Kidney (tissue), 14 donors: Measurements from ENCODE around the gene AKAP4. TPM values are rescaled to one million over a fixed set of nuclear protein-coding genes. Genes with fewer than 3 reads are reported as not detected.

Source experiments
- DNase-seq, 5 donors: peaks; one replicate each; pipeline ENCODE4 v3.0.0-alpha.2; 2013 to 2020
- FAIRE-seq: peaks from 2 replicates; lab custom pipeline; 2012; peaks lifted over from hg19 to GRCh38; lab: Jason Lieb, UNC
- H3K27ac ChIP-seq, 2 donors: one replicate each; pipeline ENCODE4 v1.7.0; 2013; ENCODE audit warnings: low read depth in 2 of 2, low read length in 2 of 2, inconsistent platforms in 1 of 2
- H3K27me3 ChIP-seq: one replicate; pipeline ENCODE4 v1.7.1; 2013; ENCODE audit warnings: low read length, inconsistent platforms; ENCODE audit not compliant: control insufficient read depth, insufficient read depth
- H3K36me3 ChIP-seq, 3 donors: one replicate each; pipeline versions ENCODE4 v1.7.0 to v1.7.1; 2013; ENCODE audit warnings: low read length in 3 of 3, control low read depth in 1 of 3, inconsistent platforms in 1 of 3; ENCODE audit not compliant: insufficient read depth in 3 of 3, control insufficient read depth in 2 of 3
- H3K4me1 ChIP-seq, 3 donors: one replicate each; pipeline versions ENCODE4 v1.7.0 to v1.7.1; 2013; ENCODE audit warnings: low read length in 3 of 3, inconsistent platforms in 1 of 3, low read depth in 1 of 3; ENCODE audit not compliant: control insufficient read depth in 2 of 3, insufficient read depth in 2 of 3
- H3K4me3 ChIP-seq, 3 donors: one replicate each; pipeline versions ENCODE4 v1.7.0 to v1.8.1; 2013; ENCODE audit warnings: low read length in 3 of 3, control low read depth in 1 of 3, inconsistent platforms in 1 of 3
- H3K9ac ChIP-seq, 3 donors: one replicate each; pipeline versions ENCODE4 v1.7.0 to v1.7.1; 2013; ENCODE audit warnings: low read length in 3 of 3, control low read depth in 1 of 3, inconsistent platforms in 1 of 3
- H3K9me3 ChIP-seq, 3 donors: one replicate each; pipeline versions ENCODE4 v1.7.0 to v1.7.1; 2013; ENCODE audit warnings: low read length in 3 of 3, control low read depth in 1 of 3, inconsistent platforms in 1 of 3; ENCODE audit not compliant: control insufficient read depth in 2 of 3, insufficient read depth in 1 of 3
- CTCF ChIP-seq: IDR thresholded peaks from 3 replicates; pipeline ENCODE4 v1.5.1; 2012; ENCODE audit warnings: mild to moderate bottlenecking, moderate library complexity, borderline replicate concordance; ENCODE audit not compliant: insufficient read depth; ENCODE audit errors: extremely low read depth
- intact Hi-C: fragments of 100-400 bp; cut with DNase I; formaldehyde crosslinking; loops from one replicate; pipeline ENCODE4 v1.11.1; 2022
- polyA plus RNA-seq: library from polyadenylated mRNA; stranded (reverse); fragments of 350-450 nt; fragmentation: Illumina TruSeq; extraction: RNeasy Lipid Tissue Mini Kit (QIAGEN cat#74804); gene quantifications from one replicate; pipeline ENCODE4 v1.2.3, GENCODE V29; 2014; ENCODE audit warnings: low read depth, low replicate concordance; ENCODE audit not compliant: insufficient read depth
- total RNA-seq: library from RNA; stranded (reverse); fragmentation: NEBNext Ultra II Directional; extraction: Animal tissue kit (Norgen Biotek cat#: 25700); gene quantifications from one replicate; pipeline ENCODE4 v1.2.1, GENCODE V29; 2021
- donor health status: control.
- donor health status: control.
- donor health status: control.
- donor health status: control.
- donor health status: control.
- donor health status: DM: yes; HTN: yes; CAD: no.
- donor health status: Normal renal cell carcinoma (clear cell type).

AKAP4 gene
- total and polyA plus RNA-seq, 2 donors from 2014 or later, result not detected

GRCh38 chrX:50188859-50189600 lies 11.8 kb downstream of the AKAP4 start:
- Histone ChIP-seq H3K4me3 (no peak overlapping the region), H3K27ac (peak overlapping the region in 1 of 2 donors; percentile 64), H3K36me3 (no peaks in the 10 kb centered on the region), H3K4me1 (peaks cover 0 to 16% (median 11%) of the 10 kb centered on the region in 3 donors), H3K27me3 (no peaks in the 10 kb centered on the region), H3K9ac (no peak overlapping the region), H3K9me3 (no peaks in the 10 kb centered on the region)
- FAIRE-seq, result no peak
- TF ChIP-seq CTCF, result no peak
- peak in 2 of 5 donors; percentile 26 to 42 for DNase-seq
- intact Hi-C loops, result no loop called here

- TF ChIP-seq CTCF, result no peak
Measured at GRCh38 chrX:50183891-50184290, 16.9 kb downstream of the AKAP4 start.

GRCh38 chrX:50180073-50180940 lies 20.5 kb downstream of the AKAP4 start:
- H3K9ac ChIP-seq, result no peak overlapping the region
- no peaks in the 10 kb centered on the region for H3K36me3 ChIP-seq
- intact Hi-C loops, result no loop called here
- no peaks in the 10 kb centered on the region for H3K9me3 ChIP-seq
- no peak overlapping the region for H3K27ac ChIP-seq
- H3K4me1 ChIP-seq, result no peaks in the 10 kb centered on the region
- peaks cover 2% of the 10 kb centered on the region for H3K27me3 ChIP-seq
- DNase-seq, result no peak
- no peak for TF ChIP-seq CTCF
- FAIRE-seq, result no peak
- no peak overlapping the region for H3K4me3 ChIP-seq

More at GRCh38 chrX:50183891-50184290, 16.9 kb downstream of the AKAP4 start:
- H3K4me3 ChIP-seq, result no peak overlapping the region
- FAIRE-seq (no peak), DNase-seq (no peak)
- H3K9me3 ChIP-seq, result no peaks in the 10 kb centered on the region
- H3K9ac ChIP-seq, result no peak overlapping the region
- H3K4me1 ChIP-seq, result peaks cover 0 to 5% (median 1%) of the 10 kb centered on the region in 3 donors
- H3K27ac ChIP-seq, result no peak overlapping the region
- H3K27me3 ChIP-seq, result peaks cover 2% of the 10 kb centered on the region
- intact Hi-C loops, result no loop called here
- H3K36me3 ChIP-seq, result no peaks in the 10 kb centered on the region
